HepG2 (cell line): ENCODE measurements around the gene ATP5F1A. TPM values are rescaled to one million over a fixed set of nuclear protein-coding genes. Genes with fewer than 3 reads are reported as not detected.

Experiments used
- ATAC-seq: fragments of 200-7000 bp; cut with Tn5 transposase; 3 replicates; pipeline ENCODE4 v1.9.1; 2020; ENCODE audit warnings: mild to moderate bottlenecking, moderate library complexity
- BruUV-seq: library from RNA; stranded (reverse); fragments of 400-500 nt; replicated peaks from 2 replicates; lab custom pipeline; 2021; lab: Mats Ljungman, UMichigan
- CTCF ChIA-PET: fragments of 300-600 bp; formaldehyde crosslinking; extraction: SDS; loops from one replicate; lab custom pipeline; 2021; ENCODE audit warnings: low total read pairs, inconsistent platforms, low intra/inter-chr PET ratio; lab: Yijun Ruan, JAX
- POLR2A ChIA-PET: fragments of 350-600 bp; sonication (Branson Sonifier 250); formaldehyde crosslinking; loops from one replicate; lab custom pipeline; 2020; ENCODE audit warnings: antibody characterized with exemption, inconsistent platforms; lab: Yijun Ruan, JAX
- DNase-seq: peaks from one replicate; pipeline ENCODE4 v3.0.0-alpha.2; 2015; ENCODE audit warnings: low spot score
- FAIRE-seq: peaks from 3 replicates; lab custom pipeline; 2011; peaks lifted over from hg19 to GRCh38; lab: Jason Lieb, UNC
- H2AFZ ChIP-seq: one replicate; pipeline ENCODE4 v1.6.1; 2011; ENCODE audit warnings: low read length, inconsistent platforms
- H3K27ac ChIP-seq: fragments of 300-600 bp; 3 replicates; pipeline ENCODE4 v1.8.0; 2011; ENCODE audit warnings: mixed run types, mild to moderate bottlenecking, mixed read lengths, low read length, inconsistent platforms; ENCODE audit not compliant: insufficient read depth; ENCODE audit errors: extremely low read length
- H3K27me3 ChIP-seq, 2 experiments: fragments of 200-600 bp in 1 of 2; 2 replicates in 1 of 2; 3 replicates in 1 of 2; pipeline versions ENCODE4 v1.6.0 to v1.8.0; 2011; ENCODE audit warnings: low read length in 2 of 2, mild to moderate bottlenecking in 2 of 2, moderate library complexity in 2 of 2, inconsistent platforms in 1 of 2; ENCODE audit not compliant: insufficient read depth in 2 of 2, control insufficient read depth in 1 of 2
- H3K36me3 ChIP-seq, 2 experiments: fragments of 200-600 bp in 1 of 2; replicated peaks in 1 of 2; 2 replicates in 1 of 2; 3 replicates in 1 of 2; pipeline versions ENCODE4 v1.5.1 to v1.8.0; 2011; ENCODE audit warnings: low read length in 2 of 2, inconsistent platforms in 1 of 2; ENCODE audit not compliant: insufficient read depth in 2 of 2, control insufficient read depth in 1 of 2
- H3K4me1 ChIP-seq: 2 replicates; pipeline ENCODE4 v1.5.1; 2012; ENCODE audit warnings: low read length, inconsistent platforms; ENCODE audit not compliant: insufficient read depth
- H3K4me2 ChIP-seq: 2 replicates; pipeline ENCODE4 v1.6.0; 2011; ENCODE audit warnings: low read depth, low read length, inconsistent platforms
- H3K4me3 ChIP-seq, 3 experiments: fragments of 200-600 bp in 1 of 3; sonication (generic), shearing (Covaris generic) in 1 of 3; replicated peaks in 1 of 3; 2 replicates each; pipeline ENCODE4 v1.5.1; 2011 to 2016; ENCODE audit warnings: low read length in 3 of 3, inconsistent platforms in 2 of 3, low read depth in 2 of 3, mild to moderate bottlenecking in 2 of 3, control low read depth in 1 of 3, mixed read lengths in 1 of 3; ENCODE audit not compliant: insufficient read depth in 1 of 3
- H3K79me2 ChIP-seq: one replicate; pipeline ENCODE4 v1.6.1; 2011; ENCODE audit warnings: low read length, inconsistent platforms; ENCODE audit not compliant: insufficient read depth
- H3K9ac ChIP-seq: 2 replicates; pipeline ENCODE4 v1.6.0; 2011; ENCODE audit warnings: mild to moderate bottlenecking, low read depth, low read length, inconsistent platforms; ENCODE audit not compliant: insufficient read depth
- H3K9me3 ChIP-seq: 2 replicates; pipeline ENCODE4 v1.5.1; 2012; ENCODE audit warnings: mild to moderate bottlenecking, low read length
- H4K20me1 ChIP-seq: 2 replicates; pipeline ENCODE4 v1.6.0; 2011; ENCODE audit warnings: inconsistent platforms, mild to moderate bottlenecking, low read length, moderate library complexity; ENCODE audit not compliant: insufficient read depth
- ARID3A ChIP-seq: IDR thresholded peaks from 2 replicates; pipeline ENCODE4 v1.6.1; 2012; ENCODE audit warnings: low read depth, low read length, improper control_type of control experiment
- FOXJ3 ChIP-seq: sonication (generic); formaldehyde crosslinking; IDR thresholded peaks from 2 replicates; pipeline ENCODE4 v1.4.0; 2020; ENCODE audit warnings: missing genetic modification reagents, mild to moderate bottlenecking, borderline replicate concordance
- GRHL1 ChIP-seq: sonication (generic); formaldehyde crosslinking; conservative IDR thresholded peaks from 2 replicates; pipeline ENCODE4 v1.8.0; 2022; ENCODE audit warnings: missing genetic modification reagents
- HDAC1 ChIP-seq: sonication (generic); formaldehyde crosslinking; IDR thresholded peaks from 2 replicates; pipeline ENCODE4 v1.5.1; 2020; ENCODE audit warnings: mild to moderate bottlenecking, missing genetic modification reagents
- HNRNPLL ChIP-seq: fragments of 200-400 bp; formaldehyde crosslinking; IDR thresholded peaks from 2 replicates; pipeline ENCODE4 v1.6.1; 2017; ENCODE audit warnings: mild to moderate bottlenecking, low read depth, low read length; ENCODE audit not compliant: poor library complexity, severe bottlenecking
- KDM5B ChIP-seq: sonication (generic); formaldehyde crosslinking; IDR thresholded peaks from 2 replicates; pipeline ENCODE4 v1.4.0; 2020; ENCODE audit warnings: missing genetic modification reagents, mild to moderate bottlenecking, borderline replicate concordance
- LBX2 ChIP-seq: sonication (generic); formaldehyde crosslinking; IDR thresholded peaks from 2 replicates; pipeline ENCODE4 v1.5.0; 2020; ENCODE audit warnings: missing genetic modification reagents, mild to moderate bottlenecking, borderline replicate concordance
- MEIS2 ChIP-seq: sonication (generic); formaldehyde crosslinking; IDR thresholded peaks from 2 replicates; pipeline ENCODE4 v1.9.0; 2021; ENCODE audit warnings: mild to moderate bottlenecking, missing genetic modification reagents
- MYC ChIP-seq: sonication (generic); formaldehyde crosslinking; IDR thresholded peaks from 2 replicates; pipeline ENCODE4 v1.9.0; 2021; ENCODE audit warnings: missing genetic modification reagents, borderline replicate concordance
- NCOA1 ChIP-seq: sonication (generic); formaldehyde crosslinking; IDR thresholded peaks from 2 replicates; pipeline ENCODE4 v1.9.0; 2021; ENCODE audit warnings: missing genetic modification reagents
- TP53 ChIP-seq: sonication (generic); formaldehyde crosslinking; conservative IDR thresholded peaks from 2 replicates; pipeline ENCODE4 v1.4.0; 2020; ENCODE audit warnings: missing genetic modification reagents
- XRCC5 ChIP-seq: fragments of 200-400 bp; formaldehyde crosslinking; optimal IDR thresholded peaks from 2 replicates; pipeline ENCODE3; 2017; ENCODE audit warnings: mild to moderate bottlenecking, low read length
- ZBTB38 ChIP-seq: sonication (generic); formaldehyde crosslinking; IDR thresholded peaks from 2 replicates; pipeline ENCODE4 v1.5.1; 2020; ENCODE audit warnings: mild to moderate bottlenecking, missing genetic modification reagents
- ZNF224 ChIP-seq: sonication (generic); formaldehyde crosslinking; IDR thresholded peaks from 2 replicates; pipeline ENCODE4 v1.5.0; 2020; ENCODE audit warnings: mild to moderate bottlenecking, missing genetic modification reagents
- ZNF331 ChIP-seq: sonication (generic); formaldehyde crosslinking; IDR thresholded peaks from 2 replicates; pipeline ENCODE4 v1.4.0; 2020; ENCODE audit warnings: missing genetic modification reagents
- ZNF451 ChIP-seq: sonication (generic); formaldehyde crosslinking; IDR thresholded peaks from 2 replicates; pipeline ENCODE4 v1.5.0; 2020; ENCODE audit warnings: mild to moderate bottlenecking, missing genetic modification reagents
- ZNF703 ChIP-seq: sonication (generic); formaldehyde crosslinking; IDR thresholded peaks from 2 replicates; pipeline ENCODE4 v1.5.1; 2020; ENCODE audit warnings: missing genetic modification reagents, mild to moderate bottlenecking, moderate library complexity, borderline replicate concordance
- ZNF781 ChIP-seq: sonication (generic); formaldehyde crosslinking; IDR thresholded peaks from 2 replicates; pipeline ENCODE4 v1.5.1; 2020; ENCODE audit warnings: borderline replicate concordance, mild to moderate bottlenecking, missing genetic modification reagents; ENCODE audit errors: not compliant biosample characterization
- ZNF850 ChIP-seq: sonication (generic); formaldehyde crosslinking; conservative IDR thresholded peaks from 2 replicates; pipeline ENCODE4 v1.9.0; 2021; ENCODE audit warnings: mild to moderate bottlenecking, missing genetic modification reagents
- WGBS: methylation state at CpG from one replicate; pipeline ENCODE4 v1.1.6; 2017; ENCODE audit warnings: low lambda C conversion rate; 5-methylcytosine and 5-hydroxymethylcytosine counted together
- in situ Hi-C: cut with HindIII; loops from 2 replicates; pipeline ENCODE4 v1.10.0; 2017; ENCODE audit warnings: low pct_unique_long_range_greater_than_20kb; ENCODE audit not compliant: extremely low pct_ligation_motif_present
- intact Hi-C: fragments of 100-400 bp; cut with micrococcal nuclease; formaldehyde crosslinking; loops from one replicate; pipeline ENCODE4 v1.10.0; 2022; ENCODE audit not compliant: unreplicated experiment
- polyA plus RNA-seq, 8 experiments: library from polyadenylated mRNA; depleted of rRNA in 3 of 8; stranded (reverse) in 7 of 8; unstranded in 1 of 8; fragments of >200 nt; fragmentation: Illumina TruSeq in 4 of 8; extraction: Trizol in 4 of 8; gene quantifications; 2 replicates each; pipeline versions ENCODE4 v1.2.1 to v1.2.3, GENCODE V29; 2011 to 2016; ENCODE audit warnings: low read depth in 4 of 8, missing spikeins in 1 of 8, mixed read lengths in 1 of 8; ENCODE audit not compliant: insufficient read depth in 1 of 8
- total RNA-seq, 5 experiments: library from RNA; depleted of rRNA; stranded (reverse); fragments of >200 nt; fragmentation: Illumina TruSeq; extraction: Trizol; gene quantifications; 2 replicates each; pipeline ENCODE4 v1.2.3, GENCODE V29; 2016; ENCODE audit warnings: low read depth in 1 of 5
- TF ChIP-seq, protein P1 (sequence below): sonication (generic); formaldehyde crosslinking; IDR thresholded peaks from 2 replicates; pipeline ENCODE4 v1.4.0; 2020; ENCODE audit warnings: mild to moderate bottlenecking, missing genetic modification reagents

The ATP5F1A gene
- total and polyA plus RNA-seq, 2 of the 13 experiments (the other 11 are each of a cell fraction or from before 2014, with no cell fraction given) = 459 to 922 TPM

- BruUV-seq = no TSS peak
- H3K4me1 ChIP-seq = peaks cover 4% of the 10 kb centered on the region; the same call in 1 of the 2 replicates
- TF ChIP-seq ZNF451 = no peak
- no peak for TF ChIP-seq ZBTB38
- TF ChIP-seq FOXJ3 (CRISPR knock-in tag) = no peak
- no peak for TF ChIP-seq ZNF224 (CRISPR knock-in tag)
- no peak for TF ChIP-seq MEIS2 (CRISPR knock-in tag)
- TF ChIP-seq GRHL1 = no peak
- TF ChIP-seq ZNF781 (CRISPR knock-in tag) = no peak
- TF ChIP-seq, protein P1, sequence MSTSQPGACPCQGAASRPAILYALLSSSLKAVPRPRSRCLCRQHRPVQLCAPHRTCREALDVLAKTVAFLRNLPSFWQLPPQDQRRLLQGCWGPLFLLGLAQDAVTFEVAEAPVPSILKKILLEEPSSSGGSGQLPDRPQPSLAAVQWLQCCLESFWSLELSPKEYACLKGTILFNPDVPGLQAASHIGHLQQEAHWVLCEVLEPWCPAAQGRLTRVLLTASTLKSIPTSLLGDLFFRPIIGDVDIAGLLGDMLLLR (CRISPR knock-in tag) = no peak
- no peak for TF ChIP-seq HDAC1 (CRISPR knock-in tag)
- TF ChIP-seq ZNF850 (CRISPR knock-in tag) = no peak
- no peak for TF ChIP-seq ZNF703
- TF ChIP-seq TP53 = no peak
- TF ChIP-seq XRCC5 = no peak
- no peak for TF ChIP-seq HNRNPLL
- TF ChIP-seq NCOA1 (CRISPR knock-in tag) = no peak
- TF ChIP-seq MYC (CRISPR knock-in tag) = no peak
- TF ChIP-seq ZNF331 (CRISPR knock-in tag) = no peak
- no peak for TF ChIP-seq LBX2 (CRISPR knock-in tag)
- TF ChIP-seq KDM5B (CRISPR knock-in tag) = no peak
- TF ChIP-seq ARID3A = no peak
- TF ChIP-seq, all 625 proteins: peak for 0
- ChIA-PET POLR2A (no interaction called here), CTCF (no interaction called here)
- DNase-seq (no peak), ATAC-seq (no peak), FAIRE-seq (no peak)
- in situ Hi-C loops = no loop called here
- Histone ChIP-seq H2AFZ (no peak overlapping the region), H3K9ac (no peak overlapping the region), H3K4me2 (no peak overlapping the region), H3K4me3 (no peak overlapping the region), H3K36me3 (no peaks in the 10 kb centered on the region), H3K27ac (no peak overlapping the region), H3K27me3 (peaks cover 1 to 13% of the 10 kb centered on the region in 2 experiments; a peak in 3 of 5 replicates), H3K79me2 (no peaks in the 10 kb centered on the region), H3K9me3 (no peaks in the 10 kb centered on the region), H4K20me1 (no peaks in the 10 kb centered on the region)
- intact Hi-C loops = no loop called here
- 37% methylated on average over 4 of the region's 4 CpGs for WGBS
These were observed 66.4 kb downstream of the ATP5F1A start for GRCh38 chr18:46031741-46032140.
